Spleen (tissue), 11 donors: Measurements from ENCODE around the gene HERC3. TPM values are rescaled to one million over a fixed set of nuclear protein-coding genes. Genes with fewer than 3 reads are reported as not detected.

Experiments
- DNase-seq: peaks from one replicate; pipeline ENCODE4 v3.0.0-alpha.2; 2020
- H3K27ac ChIP-seq, 8 donors: fragments of 200-600 bp; sonication (generic) in 7 of 8; 1 replicate in 4 of 8; 2 replicates in 4 of 8; pipeline versions ENCODE4 v1.5.0 to v1.8.0; 2016 to 2021; ENCODE audit warnings: inconsistent platforms in 4 of 8, mild to moderate bottlenecking in 4 of 8, moderate library complexity in 1 of 8
- H3K27me3 ChIP-seq, 7 donors: fragments of 200-600 bp; sonication (generic) in 6 of 7; replicated peaks in 1 of 7; 1 replicate in 4 of 7; 2 replicates in 3 of 7; pipeline versions ENCODE4 v1.5.0 to v1.8.0; 2016 to 2021; ENCODE audit warnings: inconsistent platforms in 3 of 7, mild to moderate bottlenecking in 1 of 7
- H3K36me3 ChIP-seq, 6 donors: fragments of 200-600 bp; sonication (generic) in 5 of 6; 1 replicate in 4 of 6; 2 replicates in 2 of 6; pipeline versions ENCODE4 v1.5.0 to v1.8.0; 2016 to 2021; ENCODE audit warnings: inconsistent platforms in 2 of 6
- H3K4me1 ChIP-seq, 6 donors: fragments of 200-600 bp; sonication (generic) in 5 of 6; 1 replicate in 3 of 6; 2 replicates in 3 of 6; pipeline versions ENCODE4 v1.5.0 to v1.8.0; 2016 to 2021; ENCODE audit warnings: inconsistent platforms in 3 of 6
- H3K4me3 ChIP-seq, 8 donors: fragments of 200-600 bp; sonication (generic) in 7 of 8; 1 replicate in 4 of 8; 2 replicates in 4 of 8; pipeline versions ENCODE4 v1.5.0 to v1.8.0; 2016 to 2021; ENCODE audit warnings: inconsistent platforms in 4 of 8, mild to moderate bottlenecking in 4 of 8, moderate library complexity in 2 of 8
- H3K9me3 ChIP-seq, 8 donors: fragments of 200-600 bp; sonication (generic) in 7 of 8; 1 replicate in 4 of 8; 2 replicates in 4 of 8; pipeline versions ENCODE4 v1.5.0 to v1.8.0; 2016 to 2021; ENCODE audit warnings: inconsistent platforms in 4 of 8
- POLR2A ChIP-seq, 3 donors: fragments of 450-650 bp; IDR thresholded peaks; one replicate each; pipeline ENCODE4 v1.5.1; 2017; ENCODE audit warnings: antibody characterized with exemption in 3 of 3, mild to moderate bottlenecking in 1 of 3
- POLR2AphosphoS5 ChIP-seq, 3 donors: sonication (generic); formaldehyde crosslinking; IDR thresholded peaks; one replicate each; pipeline ENCODE4 v1.5.1; 2017; ENCODE audit warnings: antibody characterized with exemption in 3 of 3
- WGBS, 5 donors: extraction: QIAGEN DNeasy Blood & Tissue Kit in 3 of 5; methylation state at CpG; one replicate each; pipeline versions ENCODE4 v1.1.5 to v1.1.7; 2013 to 2018; 5-methylcytosine and 5-hydroxymethylcytosine counted together
- intact Hi-C: fragments of 100-400 bp; cut with DNase I; formaldehyde crosslinking; loops from one replicate; pipeline ENCODE4 v1.15.0; 2023; ENCODE audit warnings: low total_unique reads
- polyA plus RNA-seq, 3 donors: library from polyadenylated mRNA; stranded (reverse); fragments of 200-250 nt; gene quantifications; one replicate each; pipeline ENCODE4 v1.2.1, GENCODE V29; 2013
- total RNA-seq, 7 donors: library from RNA; depleted of rRNA in 3 of 7; stranded (reverse); fragments of >200 nt in 3 of 7; fragmentation: NEBNext Ultra II Directional in 4 of 7; extraction: Animal tissue kit (Norgen Biotek cat#: 25700) in 4 of 7; gene quantifications; one replicate each; pipeline versions ENCODE4 v1.1.0 to v1.2.1, GENCODE V29; 2016 to 2021
- TF ChIP-seq, protein P1 (sequence below), 11 experiments: fragments of 200-600 bp in 7 of 11; fragments of 450-650 bp in 4 of 11; sonication (generic) in 4 of 11; IDR thresholded peaks in 8 of 11; conservative IDR thresholded peaks in 3 of 11; 1 replicate in 7 of 11; 2 replicates in 4 of 11; pipeline versions ENCODE4 v1.4.0 to v1.8.0; 2016 to 2021; ENCODE audit warnings: antibody characterized with exemption in 11 of 11, inconsistent platforms in 4 of 11, mild to moderate bottlenecking in 1 of 11
- donor health status: healthy with polysubstance abuse.
- donor health status: DM: no; HTN: no; CAD: no; lungs with moderate emphysema.
- donor health status: DM: no; HTN: no; CAD: no.
- donor health status: Bipolar disorder and iron deficiency.
- donor health status: healthy.
- donor health status: DM: no; HTN: no; CAD: no.
- donor health status: DM: yes; HTN: yes; CAD: no.

Gene HERC3
- total and polyA plus RNA-seq, 10 donors: 4.4 to 73.5 (median 62.2) TPM

DNA sequence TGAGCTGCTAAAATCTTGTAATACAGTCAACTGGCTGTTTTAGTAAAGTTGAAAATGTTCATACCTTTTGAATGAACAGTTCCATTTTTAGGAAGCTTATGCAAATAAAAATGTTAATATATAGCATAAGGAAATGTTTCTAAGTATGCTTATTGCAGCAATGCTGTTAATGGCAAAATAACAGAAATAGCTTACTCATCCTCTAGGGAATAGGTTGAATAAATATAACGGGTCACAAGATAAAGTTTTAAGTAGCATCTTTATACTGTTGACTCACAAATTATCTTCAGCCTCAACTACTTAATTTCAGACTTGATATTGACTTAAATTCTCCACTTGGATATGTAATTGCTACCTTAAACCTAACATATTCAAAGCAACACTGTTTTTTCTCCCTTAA lies 27.7 kb downstream of the HERC3 start:
- 69 to 87% (median 82%) methylated on average over 1 of the region's 1 CpG for WGBS, 5 donors
- no peak overlapping the region for H3K27ac ChIP-seq
- H3K9me3 ChIP-seq: peaks cover 0 to 20% (median 15%) of the 10 kb centered on the region in 8 donors
- intact Hi-C loops: no loop called here
- H3K4me1 ChIP-seq: peaks cover 0 to 31% (median 7%) of the 10 kb centered on the region in 6 donors
- no peak for DNase-seq
- no peak overlapping the region for H3K4me3 ChIP-seq
- TF ChIP-seq POLR2A (IDR thresholded peaks at IDR 0.05): no peak
- TF ChIP-seq, protein P1, sequence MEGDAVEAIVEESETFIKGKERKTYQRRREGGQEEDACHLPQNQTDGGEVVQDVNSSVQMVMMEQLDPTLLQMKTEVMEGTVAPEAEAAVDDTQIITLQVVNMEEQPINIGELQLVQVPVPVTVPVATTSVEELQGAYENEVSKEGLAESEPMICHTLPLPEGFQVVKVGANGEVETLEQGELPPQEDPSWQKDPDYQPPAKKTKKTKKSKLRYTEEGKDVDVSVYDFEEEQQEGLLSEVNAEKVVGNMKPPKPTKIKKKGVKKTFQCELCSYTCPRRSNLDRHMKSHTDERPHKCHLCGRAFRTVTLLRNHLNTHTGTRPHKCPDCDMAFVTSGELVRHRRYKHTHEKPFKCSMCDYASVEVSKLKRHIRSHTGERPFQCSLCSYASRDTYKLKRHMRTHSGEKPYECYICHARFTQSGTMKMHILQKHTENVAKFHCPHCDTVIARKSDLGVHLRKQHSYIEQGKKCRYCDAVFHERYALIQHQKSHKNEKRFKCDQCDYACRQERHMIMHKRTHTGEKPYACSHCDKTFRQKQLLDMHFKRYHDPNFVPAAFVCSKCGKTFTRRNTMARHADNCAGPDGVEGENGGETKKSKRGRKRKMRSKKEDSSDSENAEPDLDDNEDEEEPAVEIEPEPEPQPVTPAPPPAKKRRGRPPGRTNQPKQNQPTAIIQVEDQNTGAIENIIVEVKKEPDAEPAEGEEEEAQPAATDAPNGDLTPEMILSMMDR (IDR thresholded peaks at IDR 0.05 in 8 of 11, conservative IDR thresholded peaks at IDR 0.05 in 3 of 11): no peak
- TF ChIP-seq POLR2AphosphoS5 (IDR thresholded peaks at IDR 0.05): no peak
- H3K36me3 ChIP-seq: peaks cover 0 to 54% (median 4%) of the 10 kb centered on the region in 6 donors
- H3K27me3 ChIP-seq: no peaks in the 10 kb centered on the region

- TF ChIP-seq POLR2A (IDR thresholded peaks at IDR 0.05): no peak
- no peak for DNase-seq
- no peak overlapping the region for H3K4me3 ChIP-seq
- 79 to 94% (median 90%) methylated on average over 2 of the region's 2 CpGs for WGBS, 5 donors
- H3K36me3 ChIP-seq: peaks cover 0 to 54% (median 4%) of the 10 kb centered on the region in 6 donors
- peaks cover 0 to 24% (median 7%) of the 10 kb centered on the region in 6 donors for H3K4me1 ChIP-seq
- intact Hi-C loops: no loop called here
- H3K27ac ChIP-seq: no peak overlapping the region
- H3K27me3 ChIP-seq: no peaks in the 10 kb centered on the region
- H3K9me3 ChIP-seq: peaks cover 0 to 22% (median 15%) of the 10 kb centered on the region in 8 donors
Measured at GRCh38 chr4:88621763-88622327, 29.6 kb downstream of the HERC3 start.

DNA sequence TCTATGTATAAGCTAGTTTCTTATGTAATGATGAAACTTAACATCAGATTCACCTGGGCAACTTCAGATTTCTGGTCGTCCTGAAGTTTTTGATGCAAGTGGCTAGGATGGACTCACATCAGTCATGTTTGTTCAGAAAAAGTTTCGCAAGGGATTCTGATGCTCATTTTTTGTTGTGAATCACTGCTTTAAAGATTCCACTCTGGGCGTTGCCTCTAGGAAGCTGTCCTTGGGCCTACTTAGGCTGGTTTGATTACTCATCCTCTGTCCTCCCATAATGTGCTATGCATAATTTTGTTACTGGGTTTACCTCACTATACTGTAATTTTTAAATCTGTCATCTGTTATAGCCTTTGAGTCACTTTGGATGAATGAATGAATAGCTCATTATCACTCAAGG lies 30.8 kb downstream of the HERC3 start:
- WGBS, 5 donors: 78 to 90% (median 89%) methylated on average over 3 of the region's 3 CpGs
- intact Hi-C loops: no loop called here
- TF ChIP-seq POLR2AphosphoS5 (IDR thresholded peaks at IDR 0.05): no peak

DNA sequence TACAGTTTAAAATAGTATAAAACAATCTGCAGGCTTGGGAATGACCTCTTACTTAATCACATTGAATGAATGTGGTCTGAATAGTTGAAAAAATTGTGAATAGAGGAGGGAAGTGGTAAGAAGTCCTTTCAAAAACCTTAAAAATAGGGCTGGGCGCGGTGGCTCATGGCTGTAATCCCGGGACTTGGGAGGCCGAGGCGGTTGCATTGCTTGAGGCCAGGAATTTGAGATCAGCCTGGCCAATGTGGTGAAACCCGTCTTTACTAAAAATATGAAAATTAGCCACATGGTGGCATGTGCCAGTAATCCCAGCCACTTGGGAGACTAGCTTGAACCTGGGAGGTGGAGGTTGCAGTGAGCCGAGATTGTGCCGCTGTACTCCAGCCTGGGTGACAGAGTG lies 36.5 kb downstream of the HERC3 start:
- WGBS, 5 donors: 92 to 97% (median 96%) methylated on average over 8 of the region's 8 CpGs

More for the DNA sequence above, 30.8 kb downstream of the HERC3 start:
- Histone ChIP-seq H3K27ac (peak overlapping the region in 1 of 8 donors; percentile 32), H3K9me3 (peaks cover 0 to 22% (median 15%) of the 10 kb centered on the region in 8 donors), H3K4me1 (peaks cover 0 to 23% (median 4%) of the 10 kb centered on the region in 6 donors), H3K4me3 (no peak overlapping the region), H3K27me3 (no peaks in the 10 kb centered on the region), H3K36me3 (peaks cover 0 to 49% (median 4%) of the 10 kb centered on the region in 6 donors)
- DNase-seq: no peak

GRCh38 chr4:88629826-88630225 lies 37.5 kb downstream of the HERC3 start:
- H3K4me3 ChIP-seq: no peak overlapping the region
- DNase-seq: no peak
- no peaks in the 10 kb centered on the region for H3K27me3 ChIP-seq
- no peak overlapping the region for H3K27ac ChIP-seq
- peaks cover 0 to 12% (median under 1%) of the 10 kb centered on the region in 8 donors for H3K9me3 ChIP-seq
- H3K36me3 ChIP-seq: peaks cover 0 to 12% (median 0%) of the 10 kb centered on the region in 6 donors
- no peaks in the 10 kb centered on the region for H3K4me1 ChIP-seq
- no peak for TF ChIP-seq POLR2AphosphoS5 (IDR thresholded peaks at IDR 0.05)
- TF ChIP-seq, protein P1 (IDR thresholded peaks at IDR 0.05 in 8 of 11, conservative IDR thresholded peaks at IDR 0.05 in 3 of 11): no peak
- no peak for TF ChIP-seq POLR2A (IDR thresholded peaks at IDR 0.05)
- intact Hi-C loops: no loop called here

More for the DNA sequence above, 36.5 kb downstream of the HERC3 start:
- Histone ChIP-seq H3K27ac (no peak overlapping the region), H3K27me3 (no peaks in the 10 kb centered on the region), H3K4me1 (no peaks in the 10 kb centered on the region), H3K9me3 (peaks cover 0 to 23% (median 10%) of the 10 kb centered on the region in 8 donors), H3K36me3 (peaks cover 0 to 22% (median 3%) of the 10 kb centered on the region in 6 donors), H3K4me3 (no peak overlapping the region)
- TF ChIP-seq POLR2AphosphoS5 (IDR thresholded peaks at IDR 0.05) (no peak), POLR2A (IDR thresholded peaks at IDR 0.05) (no peak)
- TF ChIP-seq, protein P1 (IDR thresholded peaks at IDR 0.05 in 8 of 11, conservative IDR thresholded peaks at IDR 0.05 in 3 of 11): no peak
- no peak for DNase-seq
- intact Hi-C loops: no loop called here
